ENCODE results near the gene PRR19.
"Not testable (repeated sequence)": the region's sequence is repeated elsewhere in the genome, so short reads cannot be mapped to it uniquely, and the experiment has no call there.

PRR19 gene

DNA sequence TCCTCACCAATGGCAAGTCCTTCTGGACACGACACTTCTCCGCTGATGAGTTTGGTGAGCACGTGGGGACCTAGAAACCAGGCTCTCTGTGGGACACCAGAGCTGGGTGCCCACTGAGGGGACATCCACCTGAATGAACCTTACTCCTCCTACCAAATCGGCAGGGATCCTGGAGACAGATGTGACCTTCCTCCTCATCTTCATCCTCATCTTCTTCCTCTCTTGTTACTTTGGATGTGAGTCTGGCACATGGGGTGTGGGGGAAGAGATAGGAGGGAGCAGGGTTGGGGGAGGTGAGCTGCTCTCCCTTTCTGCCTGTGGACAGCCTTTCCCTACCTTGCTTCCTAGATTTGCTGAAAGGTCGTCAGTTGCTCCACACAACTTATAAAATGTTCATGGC, 13.1 kb downstream of the PRR19 start:
- no peak overlapping the region for H3K27ac ChIP-seq
- no peak overlapping the region for H3K4me3 ChIP-seq

DNA sequence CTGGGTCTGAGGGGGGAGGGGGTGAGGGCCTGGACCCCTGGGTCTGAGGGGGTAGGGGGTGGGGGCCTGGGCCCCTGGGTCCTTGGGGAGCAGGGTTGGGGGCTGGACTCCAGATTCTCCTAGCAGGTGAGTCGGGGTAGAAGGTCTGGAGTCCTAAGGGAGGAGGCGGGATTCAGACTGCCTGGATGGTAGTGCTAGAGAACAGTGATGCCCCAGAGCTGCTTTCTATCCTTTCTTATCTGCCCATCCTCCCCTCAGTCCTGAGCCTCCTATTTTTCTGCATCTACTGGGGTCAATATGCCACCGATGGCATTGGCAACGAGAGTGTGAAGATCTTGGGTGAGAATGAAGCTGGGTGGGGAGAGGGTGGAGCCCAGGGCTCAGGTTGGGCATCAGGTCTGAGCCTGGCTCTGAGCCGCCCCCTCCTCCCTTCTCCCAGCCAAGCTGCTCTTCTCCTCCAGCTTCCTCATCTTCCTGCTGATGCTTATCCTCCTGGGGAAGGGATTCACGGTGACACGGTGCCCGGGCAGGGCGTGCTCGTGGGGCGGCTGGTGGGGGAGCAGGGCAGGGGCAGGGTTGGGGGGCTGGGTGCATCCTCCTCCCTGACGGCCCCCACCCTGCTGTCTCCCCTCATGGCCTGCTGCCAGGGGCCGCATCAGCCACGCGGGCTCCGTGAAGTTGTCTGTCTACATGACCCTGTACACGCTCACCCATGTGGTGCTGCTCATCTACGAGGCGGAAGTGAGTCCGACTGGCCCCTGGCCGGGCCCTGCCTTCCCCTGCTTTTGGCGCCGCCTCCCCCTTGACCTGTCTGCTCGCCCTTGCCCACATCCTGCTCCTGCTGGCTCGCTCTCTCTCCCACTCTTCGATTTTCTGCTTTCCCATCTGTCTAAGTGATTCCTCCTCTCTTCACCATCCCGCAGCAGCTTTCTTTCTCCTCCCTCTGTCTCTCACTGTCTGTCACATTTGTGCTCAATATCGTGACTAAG, 14.6 kb downstream of the PRR19 start:
- Histone ChIP-seq H3K27ac (no peak overlapping the region), H3K4me3 (no peak overlapping the region)

DNA sequence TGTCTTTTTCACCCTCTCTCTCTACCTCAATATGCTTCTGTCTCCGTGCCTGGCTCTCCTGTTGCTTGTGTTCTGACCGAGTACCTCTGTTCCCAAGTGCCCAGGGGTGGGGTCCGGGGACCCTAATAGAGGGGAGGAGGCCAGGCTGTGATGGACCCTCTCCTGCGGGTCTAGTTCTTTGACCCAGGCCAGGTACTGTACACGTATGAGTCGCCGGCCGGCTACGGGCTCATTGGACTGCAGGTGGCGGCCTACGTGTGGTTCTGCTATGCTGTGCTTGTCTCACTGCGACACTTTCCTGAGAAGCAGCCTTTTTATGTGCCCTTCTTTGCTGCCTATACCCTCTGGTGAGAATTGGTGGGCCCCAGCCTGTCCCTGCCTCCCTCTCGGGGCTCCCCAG, 15.6 kb downstream of the PRR19 start:
- H3K27ac ChIP-seq: no peak overlapping the region
- no peak overlapping the region for H3K4me3 ChIP-seq

DNA sequence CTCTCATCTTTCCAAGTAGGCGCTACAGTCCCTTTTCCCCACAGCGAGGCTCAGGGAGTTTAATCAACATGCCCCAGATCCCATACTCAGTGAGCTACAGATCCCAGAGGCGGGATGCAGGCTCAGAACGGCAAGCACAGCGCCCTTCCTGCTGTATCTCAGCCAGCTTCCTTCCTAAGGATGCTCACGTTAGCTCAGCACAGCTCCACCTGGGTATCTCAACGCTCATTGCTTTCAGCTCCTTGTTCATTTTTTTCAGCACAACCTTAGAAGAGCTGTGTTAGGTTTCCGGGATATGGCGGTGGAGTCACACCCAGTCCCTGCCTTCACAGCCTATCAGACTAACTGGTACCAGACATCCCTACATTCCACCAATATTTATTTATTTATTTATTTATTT, 20.4 kb downstream of the PRR19 start:
- H3K4me3 ChIP-seq: no peak overlapping the region
- no peak overlapping the region for H3K27ac ChIP-seq

DNA sequence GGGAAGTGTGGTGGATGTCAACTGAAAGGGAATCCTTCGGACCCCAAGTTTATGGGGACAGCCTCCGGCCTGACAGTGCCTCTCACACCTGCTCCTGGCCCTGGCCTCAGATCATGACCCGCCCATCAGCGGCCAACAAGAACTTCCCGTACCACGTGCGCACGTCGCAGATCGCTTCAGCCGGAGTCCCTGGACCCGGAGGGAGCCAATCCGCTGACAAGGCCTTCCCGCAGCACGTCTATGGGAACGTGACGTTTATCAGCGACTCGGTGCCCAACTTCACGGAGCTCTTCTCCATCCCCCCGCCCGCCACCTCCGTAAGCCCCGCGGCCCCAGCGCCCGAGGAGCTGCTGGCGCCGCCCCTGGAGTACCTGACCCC, 21.5 kb downstream of the PRR19 start:
- Histone ChIP-seq H3K4me3 (peak overlapping the region in 1 of 7 experiments; percentile 6), H3K27ac (no peak overlapping the region)

DNA sequence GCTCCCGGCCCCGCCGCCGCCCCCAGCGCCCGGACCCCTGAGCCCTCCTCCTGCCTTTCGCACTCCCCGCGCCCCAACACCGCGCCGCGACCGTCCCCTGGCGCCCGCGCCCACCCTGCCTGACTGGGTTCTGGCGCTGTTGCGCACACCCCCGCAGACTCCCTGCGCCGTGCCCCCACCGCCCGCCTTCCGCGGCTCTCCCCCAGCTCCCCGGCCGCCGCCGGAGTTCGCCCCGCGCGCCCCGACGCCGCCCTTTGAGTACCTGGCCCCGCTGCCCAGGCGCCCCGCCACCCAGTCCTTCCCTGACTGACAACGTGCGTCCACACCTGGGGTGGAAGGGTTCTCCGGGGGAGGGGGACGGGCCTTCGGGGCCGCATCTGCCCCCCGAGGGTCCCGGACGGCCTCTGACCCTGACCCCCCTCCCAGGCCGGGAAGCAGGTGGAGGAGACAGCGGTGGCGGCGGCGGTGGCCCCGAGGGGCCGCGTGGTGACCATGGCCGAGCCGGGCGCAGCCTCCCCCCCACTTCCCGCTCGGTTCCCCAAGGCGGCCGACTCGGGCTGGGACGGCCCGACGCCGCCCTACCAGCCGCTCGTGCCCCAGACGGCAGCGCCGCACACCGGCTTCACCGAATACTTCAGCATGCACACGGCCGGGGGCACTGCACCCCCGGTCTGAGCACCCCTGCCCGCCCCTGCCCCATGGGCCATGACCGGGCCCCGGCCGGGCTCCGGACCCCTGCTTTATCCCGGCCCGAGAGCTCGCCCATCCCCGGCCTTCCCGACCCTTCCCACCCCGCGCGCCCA, 22.1 kb downstream of the PRR19 start:
- Histone ChIP-seq H3K4me3 (peak overlapping the region; percentile 6 to 94 (median 81)), H3K27ac (no peak overlapping the region)

DNA sequence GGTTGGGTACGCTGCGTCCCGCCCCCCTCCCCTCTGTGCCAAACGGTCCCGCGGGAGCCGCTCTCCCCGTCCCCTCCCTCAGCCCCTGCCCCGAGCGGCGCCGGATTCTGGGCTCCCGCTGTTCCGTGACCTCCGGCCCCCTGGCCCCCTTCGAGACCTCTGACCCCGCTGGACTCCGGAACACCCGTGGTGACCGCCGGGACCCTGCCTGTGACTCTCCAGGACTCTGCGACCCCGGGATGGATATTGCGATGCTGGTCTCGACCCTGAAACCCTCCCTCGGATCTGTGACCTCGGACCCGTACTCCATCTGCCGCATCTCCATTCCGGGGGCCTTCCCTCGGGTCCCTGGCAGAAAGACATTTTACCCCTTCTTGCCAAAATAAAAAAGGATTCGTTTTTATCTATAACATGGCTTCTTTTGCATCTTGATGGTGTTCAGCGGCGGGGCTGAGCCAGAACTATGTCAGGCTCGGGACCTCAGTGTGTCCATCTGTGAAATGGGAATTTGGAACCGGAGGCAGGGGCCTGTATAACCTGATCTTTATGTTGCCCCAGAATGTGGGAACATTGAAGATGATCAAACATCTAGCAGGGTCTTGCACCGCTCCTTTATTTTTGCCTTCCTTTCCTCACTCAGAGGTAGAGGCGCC, 22.8 kb downstream of the PRR19 start:
- peak overlapping the region in 1 of 21 experiments; percentile 89 for H3K27ac ChIP-seq
- peak overlapping the region; percentile 6 to 94 (median 81) for H3K4me3 ChIP-seq

DNA sequence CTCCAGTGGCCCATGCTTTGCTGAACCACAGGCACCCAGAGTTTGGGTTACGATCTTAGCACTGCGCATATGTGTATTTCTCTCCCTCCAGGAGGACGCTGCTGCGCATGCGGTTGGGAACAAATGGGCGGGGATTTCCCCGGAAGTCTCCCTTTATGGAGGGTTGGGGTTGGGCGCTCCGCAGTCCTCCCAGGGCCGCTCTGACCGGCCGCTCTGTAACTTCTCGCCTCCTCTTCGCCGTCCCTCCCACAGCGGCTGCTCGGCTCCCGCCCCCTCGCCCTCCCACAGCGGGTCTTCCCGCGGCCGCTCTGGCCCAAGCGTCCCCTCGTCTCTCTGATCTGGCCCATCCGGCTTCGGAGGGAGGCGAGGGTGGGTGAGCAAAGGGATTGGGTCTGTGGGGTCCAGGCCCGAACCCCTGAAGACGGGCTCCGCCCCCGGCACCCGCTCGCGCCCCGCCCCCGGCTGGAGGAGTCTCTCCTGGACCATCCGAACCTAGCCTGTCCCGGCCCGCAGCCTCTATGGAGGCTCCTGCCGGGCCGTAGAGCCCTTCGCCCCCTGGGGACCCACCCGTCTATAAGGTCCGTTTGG, 23.5 kb downstream of the PRR19 start, which contains the start of gene MEGF8:
TSS of gene MEGF8 (plus strand) at position 328 of the 588 bp plus-strand sequence. CDS start 609 bp downstream, outside the sequence.
- H3K27ac ChIP-seq: peak within 1 kb of the TSS in 20 of 21 experiments; percentile 57 to 89 (median 86)
- H3K4me3 ChIP-seq: peak within 1 kb of the TSS; percentile 64 to 95 (median 84)

DNA sequence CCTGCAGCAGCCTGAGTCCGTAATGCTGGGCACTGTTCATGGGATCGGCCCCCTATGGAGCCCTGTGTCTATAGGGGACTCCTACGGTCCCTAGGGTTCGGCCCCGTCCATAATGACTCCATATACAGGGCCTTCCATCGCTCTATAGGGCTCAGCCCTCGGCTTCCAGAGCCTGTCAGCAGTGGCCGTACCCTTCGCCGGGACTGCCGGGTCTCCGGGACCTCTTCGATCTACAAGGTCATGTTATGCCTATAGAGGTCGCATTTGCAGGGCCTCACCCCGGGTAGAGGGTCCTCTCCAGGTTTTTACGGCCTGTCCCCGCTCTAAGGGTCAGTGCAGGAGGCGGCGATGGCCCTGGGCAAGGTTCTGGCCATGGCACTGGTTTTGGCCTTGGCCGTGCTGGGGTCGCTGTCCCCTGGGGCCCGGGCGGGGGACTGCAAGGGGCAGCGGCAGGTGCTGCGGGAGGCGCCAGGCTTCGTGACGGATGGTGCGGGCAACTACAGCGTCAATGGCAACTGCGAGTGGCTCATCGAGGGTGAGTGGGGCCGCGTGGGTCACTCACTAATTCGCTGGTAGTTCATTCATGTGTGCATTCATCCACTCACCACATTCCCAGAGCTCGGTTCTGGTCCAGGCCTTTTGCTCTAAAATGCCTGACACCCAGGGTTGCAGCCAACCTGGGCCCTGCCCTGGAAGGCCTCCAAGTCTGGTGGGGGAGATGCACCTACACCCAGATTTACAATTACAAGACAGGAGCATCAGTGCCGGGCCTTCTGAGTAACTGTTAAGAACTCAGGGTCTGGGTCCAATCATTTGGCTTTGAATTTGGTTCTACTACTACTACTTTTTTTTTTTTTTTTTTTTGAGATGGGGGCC, 24.2 kb downstream of the PRR19 start:
- peak overlapping the region in 20 of 21 experiments; percentile 57 to 89 (median 86) for H3K27ac ChIP-seq
- H3K4me3 ChIP-seq: peak overlapping the region; percentile 64 to 95 (median 84)

DNA sequence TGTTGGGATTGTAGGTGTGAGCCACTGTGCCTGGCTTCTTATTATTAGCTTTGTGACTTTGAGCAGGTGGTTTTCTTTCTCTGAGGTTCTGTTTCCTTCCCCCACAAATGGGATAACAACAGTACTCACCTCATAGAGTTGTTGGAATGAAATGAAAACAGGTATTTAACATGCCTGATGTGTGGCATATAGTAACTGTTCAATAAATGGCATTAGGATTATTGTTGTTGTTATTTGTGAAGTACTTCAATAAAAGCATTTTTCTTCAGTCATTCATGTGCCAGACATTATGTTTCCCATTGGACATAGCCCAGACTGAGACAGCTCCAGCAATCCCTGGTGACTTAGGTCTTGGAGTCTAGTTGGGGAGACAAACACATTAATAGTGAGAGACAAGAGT, 25.0 kb downstream of the PRR19 start:
- Histone ChIP-seq H3K4me3 (no peak overlapping the region), H3K27ac (no peak overlapping the region)

DNA sequence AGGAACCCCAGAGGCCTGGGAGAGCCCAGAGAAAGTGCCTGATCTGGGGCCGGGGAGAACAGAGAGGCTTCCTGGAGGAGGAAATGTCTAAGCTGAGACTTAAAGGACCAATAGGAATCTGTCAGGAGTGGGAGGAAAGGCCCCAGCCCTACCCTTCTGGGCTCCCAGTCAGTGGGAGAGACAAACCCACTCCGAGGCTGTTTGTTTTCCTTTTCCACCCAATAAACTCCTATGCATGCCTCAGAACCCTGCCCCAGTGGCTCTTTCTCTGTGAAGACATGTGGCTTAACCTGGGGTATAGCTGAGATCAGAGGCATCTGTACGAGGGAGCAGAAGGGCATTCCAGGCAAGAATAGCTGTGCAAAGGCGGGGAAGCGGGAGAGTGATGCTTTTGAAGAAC, 25.4 kb downstream of the PRR19 start:
- no peak overlapping the region for H3K27ac ChIP-seq
- H3K4me3 ChIP-seq: no peak overlapping the region

DNA sequence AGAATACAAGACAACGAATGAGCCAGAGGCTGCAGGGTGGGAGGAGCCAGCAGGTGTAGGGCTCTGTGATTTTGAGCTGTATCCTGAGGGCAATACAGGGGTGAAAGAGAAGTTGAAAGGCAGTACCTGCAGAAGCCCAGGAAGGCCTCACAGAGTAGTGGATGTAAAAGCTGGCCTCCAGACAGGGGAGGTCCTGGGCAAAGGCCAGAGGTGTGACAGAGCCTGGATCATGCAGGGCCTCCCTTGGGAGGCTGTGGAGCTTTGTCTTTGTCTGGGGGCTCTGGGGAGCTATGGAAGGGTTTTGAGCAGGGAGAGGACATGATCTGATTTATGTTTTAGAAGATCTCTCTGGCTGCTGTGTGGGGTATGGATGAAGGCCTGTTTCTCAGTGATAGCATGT, 26.2 kb downstream of the PRR19 start:
- no peak overlapping the region for H3K4me3 ChIP-seq
- H3K27ac ChIP-seq: no peak overlapping the region

DNA sequence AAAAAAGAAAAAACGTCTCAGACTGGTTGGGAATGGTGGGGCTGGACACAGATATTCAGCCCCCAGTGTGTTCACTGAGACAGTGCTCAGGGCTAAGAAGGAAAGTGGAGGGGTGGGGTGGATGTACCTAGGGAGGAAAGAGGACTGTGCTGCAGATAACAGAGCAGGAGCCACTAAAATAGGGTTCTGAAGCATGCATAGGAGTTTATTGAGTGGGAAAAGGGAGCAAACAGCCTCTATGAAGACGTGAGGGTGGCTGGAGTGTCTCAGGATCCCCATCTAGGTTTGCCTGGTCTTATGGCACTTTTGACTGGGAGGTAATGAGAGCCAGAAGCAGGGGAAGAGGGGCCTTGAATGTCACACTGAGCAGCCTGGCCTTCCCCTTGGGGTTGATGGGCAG, 26.9 kb downstream of the PRR19 start:
- Histone ChIP-seq H3K4me3 (no peak overlapping the region), H3K27ac (no peak overlapping the region)

DNA sequence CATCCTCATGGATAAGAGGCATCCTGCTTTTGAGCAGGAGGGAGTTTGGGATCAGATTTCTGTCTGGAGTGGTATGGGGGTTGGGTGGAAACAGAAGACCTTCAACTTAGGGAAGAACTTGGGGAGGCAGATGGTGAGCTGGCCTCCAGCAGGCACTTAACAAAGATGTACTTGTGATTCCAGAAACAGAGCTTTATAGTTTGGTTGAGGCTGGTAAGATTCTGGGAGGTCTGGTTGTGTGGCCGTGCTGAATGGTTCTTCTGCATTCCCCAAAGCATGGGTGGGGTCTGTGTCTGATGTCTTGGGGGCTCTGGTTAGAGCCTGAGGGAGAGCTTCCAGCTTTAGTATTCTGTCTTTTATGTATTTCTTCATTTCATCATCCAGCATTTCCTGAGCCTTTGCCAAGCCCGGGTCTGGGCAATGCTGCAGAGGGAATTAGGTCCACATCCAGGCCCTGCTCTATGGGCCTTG, 28.3 kb downstream of the PRR19 start:
- no peak overlapping the region for H3K4me3 ChIP-seq
- no peak overlapping the region for H3K27ac ChIP-seq

DNA sequence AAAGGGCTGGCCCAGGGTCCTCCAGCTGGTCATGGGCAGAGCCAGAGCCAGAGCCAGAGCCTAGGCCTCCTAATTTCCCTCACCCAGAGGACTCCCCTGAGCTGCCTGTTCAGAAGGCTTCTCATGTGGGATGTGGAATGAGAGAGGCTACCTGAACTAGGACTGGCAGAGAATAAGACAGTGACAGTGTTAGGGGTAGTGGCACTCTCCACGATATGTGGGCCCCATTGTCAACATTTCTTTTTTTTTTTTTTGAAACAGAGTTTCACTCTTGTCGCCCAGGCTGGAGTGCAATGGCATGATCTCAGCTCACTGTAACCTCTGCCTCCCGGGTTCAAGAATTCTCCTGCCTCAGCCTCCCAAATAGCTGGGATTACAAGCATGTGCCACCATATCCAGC, 29.4 kb downstream of the PRR19 start:
- H3K27ac ChIP-seq, H3K4me3 ChIP-seq: not testable (repeated sequence)

DNA sequence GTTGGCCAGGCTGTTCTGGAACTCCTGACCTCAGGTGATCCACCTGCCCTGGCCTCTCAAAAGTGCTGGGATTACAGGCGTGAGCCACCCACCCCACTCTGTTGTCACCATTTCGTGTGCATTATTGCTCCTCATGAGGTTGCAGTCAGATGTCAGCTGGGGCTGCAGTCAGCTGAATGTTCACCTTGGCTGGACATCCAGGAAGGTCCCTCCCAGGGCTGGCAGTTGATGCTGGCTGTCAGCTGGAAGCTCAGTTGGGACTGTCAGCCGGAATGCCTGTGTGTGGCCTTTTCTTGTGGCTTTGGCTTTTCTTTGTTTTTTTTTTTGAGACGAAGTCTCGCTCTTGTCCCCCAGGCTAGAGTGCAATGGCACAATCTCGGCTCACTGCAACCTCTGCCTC, 30.1 kb downstream of the PRR19 start:
- Histone ChIP-seq H3K4me3 (no peak overlapping the region), H3K27ac (no peak overlapping the region)

DNA sequence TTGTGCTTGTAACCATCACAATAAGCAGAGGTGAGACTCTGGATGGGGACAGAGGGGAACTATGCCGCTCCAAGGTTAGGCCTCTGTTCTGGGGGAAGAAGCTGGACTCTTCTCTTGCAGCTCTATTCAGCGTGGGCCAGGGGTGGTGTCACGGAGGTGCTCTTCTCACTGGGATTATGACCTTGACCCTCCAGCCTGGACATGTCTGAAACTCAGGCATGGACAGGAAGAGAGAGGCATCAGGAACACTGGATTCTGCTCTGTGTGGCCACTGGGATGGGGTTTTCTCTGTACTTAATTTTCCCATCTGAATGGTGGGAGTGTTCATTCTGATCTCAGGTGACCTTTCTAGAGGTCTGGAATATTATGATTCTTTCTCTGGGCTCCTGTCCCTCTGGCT, 31.1 kb downstream of the PRR19 start:
- no peak overlapping the region for H3K27ac ChIP-seq
- no peak overlapping the region for H3K4me3 ChIP-seq

DNA sequence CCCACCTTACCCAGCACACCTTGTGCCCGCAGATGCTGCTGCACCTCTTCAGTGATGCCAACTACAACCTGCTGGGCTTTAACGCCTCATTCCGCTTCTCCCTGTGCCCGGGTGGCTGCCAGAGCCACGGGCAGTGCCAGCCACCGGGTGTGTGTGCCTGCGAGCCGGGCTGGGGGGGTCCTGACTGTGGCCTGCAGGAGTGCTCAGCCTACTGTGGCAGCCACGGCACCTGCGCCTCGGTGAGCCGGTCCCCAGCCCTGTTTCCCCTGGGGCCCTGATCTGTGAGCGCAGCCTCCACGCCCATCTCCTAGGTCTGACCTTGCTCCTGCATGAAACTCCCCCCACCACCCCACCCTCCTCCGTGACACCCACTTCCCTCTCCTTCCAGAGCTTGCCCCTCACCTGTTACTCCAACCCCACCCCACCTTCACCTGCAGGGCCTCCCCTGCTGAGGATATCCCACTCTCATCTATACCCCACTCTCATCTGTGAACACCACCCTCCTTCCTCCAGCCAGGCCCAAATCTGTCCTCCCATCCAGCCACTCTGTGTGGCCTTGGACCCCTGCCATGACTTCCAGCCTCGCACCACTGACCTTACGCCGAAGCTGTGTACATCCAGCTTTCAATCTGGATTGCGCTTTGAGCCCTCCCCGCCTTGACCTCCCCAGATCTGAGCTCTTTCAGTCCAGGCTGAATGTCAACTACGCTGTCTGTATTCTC, 32.2 kb downstream of the PRR19 start:
- Histone ChIP-seq H3K27ac (no peak overlapping the region), H3K4me3 (no peak overlapping the region)

All from skin epidermis (tissue), 12 donors.